Testis (tissue), 3 donors: ENCODE results near the gene ALDH5A1. TPM values are rescaled to one million over a fixed set of nuclear protein-coding genes. Genes with fewer than 3 reads are reported as not detected.
A peak's percentile ranks its signal among the peaks of the same experiment; 100 is the strongest.

Source experiments
- DNase-seq: peaks from one replicate; pipeline ENCODE4 v3.0.0-alpha.2; 2019
- H3K27ac ChIP-seq, 2 donors: fragments of 200-600 bp; sonication (generic); one replicate each; pipeline ENCODE4 v1.5.1; 2019
- H3K27me3 ChIP-seq: fragments of 200-600 bp; sonication (generic); one replicate; pipeline ENCODE4 v1.5.1; 2019
- H3K36me3 ChIP-seq: fragments of 200-600 bp; sonication (generic); one replicate; pipeline ENCODE4 v1.5.1; 2017; ENCODE audit warnings: low read depth; ENCODE audit errors: missing control alignments
- H3K4me1 ChIP-seq: fragments of 200-600 bp; sonication (generic); one replicate; pipeline ENCODE4 v1.5.1; 2019
- H3K4me3 ChIP-seq, 2 donors: fragments of 200-600 bp; sonication (generic); one replicate each; pipeline ENCODE4 v1.5.1; 2017 to 2019
- H3K9me3 ChIP-seq: fragments of 200-600 bp; sonication (generic); one replicate; pipeline ENCODE4 v1.5.1; 2017
- POLR2A ChIP-seq: fragments of 450-650 bp; IDR thresholded peaks from one replicate; pipeline ENCODE4 v1.6.1; 2017; ENCODE audit warnings: antibody characterized with exemption, mild to moderate bottlenecking, moderate library complexity
- WGBS, 2 donors: methylation state at CpG; one replicate each; pipeline ENCODE4 v1.1.5; 2018; 5-methylcytosine and 5-hydroxymethylcytosine counted together
- intact Hi-C: fragments of 100-400 bp; cut with DNase I; formaldehyde crosslinking; loops from one replicate; pipeline ENCODE4 v1.15.1; 2023; ENCODE audit warnings: low total_unique reads
- polyA plus RNA-seq: library from polyadenylated mRNA; stranded (reverse); fragments of 350-450 nt; fragmentation: Illumina TruSeq; extraction: RNeasy Lipid Tissue Mini Kit (QIAGEN cat#74804); gene quantifications from one replicate; pipeline ENCODE4 v1.2.3, GENCODE V29; 2014; ENCODE audit warnings: low read depth, low replicate concordance; ENCODE audit not compliant: insufficient read depth
- total RNA-seq, 2 donors: library from RNA; depleted of rRNA; stranded (reverse); fragments of >200 nt; gene quantifications; one replicate each; pipeline ENCODE4 v1.2.3, GENCODE V29; 2016
- TF ChIP-seq, protein P1 (sequence below), 3 experiments: fragments of 450-650 bp in 2 of 3; fragments of 200-600 bp in 1 of 3; sonication (generic) in 1 of 3; IDR thresholded peaks; one replicate each; pipeline ENCODE4 v1.5.1; 2016 to 2019; ENCODE audit warnings: antibody characterized with exemption in 3 of 3, mild to moderate bottlenecking in 2 of 3, moderate library complexity in 1 of 3

The ALDH5A1 gene
- total and polyA plus RNA-seq, 3 donors from 2014 or later = 11.3 to 21.2 (median 16.3) TPM

DNA sequence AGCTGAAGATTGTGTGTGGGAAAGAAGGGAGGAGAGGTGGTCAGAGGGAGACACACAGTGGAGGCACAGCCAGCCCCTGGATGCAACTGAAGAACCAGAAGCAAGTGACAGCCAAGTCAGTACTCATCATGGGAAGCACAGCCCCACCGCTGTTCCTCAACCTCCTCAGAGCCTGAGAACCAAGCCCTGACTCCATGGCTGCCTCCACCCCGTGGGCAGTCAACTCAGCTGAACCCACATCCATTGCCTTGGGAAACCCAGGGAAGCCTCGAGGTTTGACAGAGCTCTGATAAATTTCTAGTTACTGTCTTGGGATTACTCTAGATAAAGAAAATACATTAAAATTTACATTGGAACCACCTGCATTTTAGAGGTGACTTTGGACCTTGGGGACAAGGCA, 29.6 kb downstream of the ALDH5A1 start:
- 72 to 97% methylated on average over 3 of the region's 3 CpGs for WGBS, 2 donors
- intact Hi-C loops = no loop called here
- Histone ChIP-seq H3K27ac (no peak overlapping the region), H3K4me3 (no peak overlapping the region), H3K4me1 (no peaks in the 10 kb centered on the region), H3K9me3 (no peaks in the 10 kb centered on the region), H3K36me3 (no peaks in the 10 kb centered on the region), H3K27me3 (no peaks in the 10 kb centered on the region)
- TF ChIP-seq, protein P1, sequence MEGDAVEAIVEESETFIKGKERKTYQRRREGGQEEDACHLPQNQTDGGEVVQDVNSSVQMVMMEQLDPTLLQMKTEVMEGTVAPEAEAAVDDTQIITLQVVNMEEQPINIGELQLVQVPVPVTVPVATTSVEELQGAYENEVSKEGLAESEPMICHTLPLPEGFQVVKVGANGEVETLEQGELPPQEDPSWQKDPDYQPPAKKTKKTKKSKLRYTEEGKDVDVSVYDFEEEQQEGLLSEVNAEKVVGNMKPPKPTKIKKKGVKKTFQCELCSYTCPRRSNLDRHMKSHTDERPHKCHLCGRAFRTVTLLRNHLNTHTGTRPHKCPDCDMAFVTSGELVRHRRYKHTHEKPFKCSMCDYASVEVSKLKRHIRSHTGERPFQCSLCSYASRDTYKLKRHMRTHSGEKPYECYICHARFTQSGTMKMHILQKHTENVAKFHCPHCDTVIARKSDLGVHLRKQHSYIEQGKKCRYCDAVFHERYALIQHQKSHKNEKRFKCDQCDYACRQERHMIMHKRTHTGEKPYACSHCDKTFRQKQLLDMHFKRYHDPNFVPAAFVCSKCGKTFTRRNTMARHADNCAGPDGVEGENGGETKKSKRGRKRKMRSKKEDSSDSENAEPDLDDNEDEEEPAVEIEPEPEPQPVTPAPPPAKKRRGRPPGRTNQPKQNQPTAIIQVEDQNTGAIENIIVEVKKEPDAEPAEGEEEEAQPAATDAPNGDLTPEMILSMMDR (IDR thresholded peaks at IDR 0.05) = no peak
- TF ChIP-seq POLR2A = no peak
- no peak for DNase-seq

DNA sequence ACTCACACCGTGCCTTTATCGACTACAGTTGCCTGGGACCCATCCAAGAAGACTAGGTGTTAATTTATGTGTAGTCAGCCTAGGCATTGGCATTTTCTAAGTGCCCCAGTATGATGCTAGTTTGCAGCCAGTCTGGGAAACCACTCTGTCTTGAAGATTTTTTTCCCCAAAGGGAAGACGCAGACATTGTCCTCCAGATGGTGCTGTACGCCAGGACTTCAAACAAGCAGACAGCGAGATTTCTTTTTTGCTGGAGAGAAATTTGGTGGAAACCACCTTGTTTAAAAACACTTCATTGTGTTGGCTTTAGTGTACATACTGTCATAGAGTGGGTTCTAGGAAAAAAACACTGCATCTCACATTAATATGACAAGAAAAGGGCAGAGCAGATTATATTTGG, 30.0 kb downstream of the ALDH5A1 start:
- TF ChIP-seq, protein P1 (IDR thresholded peaks at IDR 0.05) = no peak
- no peak for TF ChIP-seq POLR2A
- peak; percentile 30 for DNase-seq
- H3K4me3 ChIP-seq = no peak overlapping the region
- no peak overlapping the region for H3K27ac ChIP-seq
- intact Hi-C loops = no loop called here
- 57 to 65% methylated on average over 5 of the region's 5 CpGs for WGBS, 2 donors
- no peaks in the 10 kb centered on the region for H3K27me3 ChIP-seq
- no peaks in the 10 kb centered on the region for H3K36me3 ChIP-seq
- H3K4me1 ChIP-seq = no peaks in the 10 kb centered on the region
- H3K9me3 ChIP-seq = no peaks in the 10 kb centered on the region

DNA sequence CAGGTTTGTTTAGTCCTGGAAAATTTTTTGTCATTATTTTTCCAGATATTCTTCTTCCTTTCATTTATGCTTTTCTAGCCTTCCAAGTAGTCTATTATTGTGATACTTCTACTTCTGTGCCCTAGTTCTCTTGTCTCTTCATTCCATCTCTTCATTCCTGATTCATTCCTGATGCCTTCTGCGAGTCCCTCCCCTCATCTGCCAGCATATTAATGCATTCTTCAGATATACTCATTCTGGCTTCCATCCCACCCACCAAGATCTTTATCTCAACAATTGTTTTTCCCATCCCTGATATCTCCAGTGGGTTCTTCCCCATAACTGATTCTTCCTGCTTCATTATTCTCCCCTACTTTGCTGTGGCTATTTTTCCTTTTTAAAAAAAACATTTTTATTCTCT, 35.2 kb downstream of the ALDH5A1 start:
- Histone ChIP-seq H3K4me3 (no peak overlapping the region), H3K9me3 (no peaks in the 10 kb centered on the region), H3K4me1 (no peaks in the 10 kb centered on the region), H3K27me3 (no peaks in the 10 kb centered on the region), H3K36me3 (no peaks in the 10 kb centered on the region), H3K27ac (no peak overlapping the region)
- TF ChIP-seq POLR2A = no peak
- TF ChIP-seq, protein P1 (IDR thresholded peaks at IDR 0.05) = no peak
- WGBS, 2 donors = 91 to 94% methylated on average over 1 of the region's 1 CpG
- no peak for DNase-seq
- intact Hi-C loops = no loop called here

DNA sequence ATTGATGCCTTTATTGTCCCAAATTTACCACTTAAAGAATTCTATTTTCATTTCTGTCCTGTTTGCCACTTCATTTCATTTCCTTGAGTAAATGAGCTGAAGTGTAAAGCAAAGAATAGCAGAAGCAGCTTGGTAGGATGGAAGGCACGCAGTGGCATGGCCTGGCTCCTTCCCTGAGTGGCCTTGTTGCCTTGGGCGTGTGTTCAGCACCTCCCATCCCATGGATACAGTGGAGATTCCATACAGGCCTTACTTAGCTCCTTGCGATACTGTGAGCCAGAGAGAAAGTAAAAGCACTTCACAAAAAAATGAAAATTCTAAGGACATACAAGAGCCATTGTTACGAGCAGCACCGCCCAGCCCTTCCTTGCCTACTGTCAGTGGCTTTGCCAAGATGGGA, 39.6 kb downstream of the ALDH5A1 start:
- H3K9me3 ChIP-seq = no peaks in the 10 kb centered on the region
- H3K27ac ChIP-seq = no peak overlapping the region
- 97% methylated on average over 5 of the region's 5 CpGs for WGBS, 2 donors
- H3K4me1 ChIP-seq = no peaks in the 10 kb centered on the region
- intact Hi-C loops = no loop called here
- no peak for DNase-seq
- H3K27me3 ChIP-seq = no peaks in the 10 kb centered on the region
- TF ChIP-seq, protein P1 (IDR thresholded peaks at IDR 0.05) = no peak
- no peak for TF ChIP-seq POLR2A
- H3K4me3 ChIP-seq = no peak overlapping the region
- H3K36me3 ChIP-seq = no peaks in the 10 kb centered on the region

DNA sequence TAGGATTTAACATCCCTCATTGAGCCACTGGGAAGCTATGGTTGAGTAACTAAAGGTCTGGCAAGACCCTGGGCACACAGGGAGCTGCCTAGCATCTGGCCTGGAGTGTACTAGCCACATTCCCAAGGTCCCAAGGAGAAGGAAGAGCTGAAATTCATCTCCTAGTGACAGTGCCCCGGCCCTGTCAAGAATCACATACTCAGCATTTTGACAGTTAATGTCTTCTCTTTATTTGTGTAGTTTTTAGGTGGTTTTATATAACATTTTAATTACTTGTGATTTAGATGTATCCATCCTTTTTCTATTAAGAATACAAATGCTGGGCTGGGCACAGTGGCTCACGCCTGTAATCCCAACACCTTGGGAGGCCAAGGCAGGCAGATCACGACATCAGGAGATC, 40.4 kb downstream of the ALDH5A1 start:
- H3K4me3 ChIP-seq = no peak overlapping the region
- H3K9me3 ChIP-seq = no peaks in the 10 kb centered on the region
- no peaks in the 10 kb centered on the region for H3K4me1 ChIP-seq
- TF ChIP-seq, protein P1 (IDR thresholded peaks at IDR 0.05) = no peak
- no peak for TF ChIP-seq POLR2A
- no peaks in the 10 kb centered on the region for H3K36me3 ChIP-seq
- H3K27ac ChIP-seq = no peak overlapping the region
- 75 to 91% methylated on average over 3 of the region's 3 CpGs for WGBS, 2 donors
- DNase-seq = no peak
- no peaks in the 10 kb centered on the region for H3K27me3 ChIP-seq
- intact Hi-C loops = no loop called here
